Measurements from ENCODE around the gene FTH1.
A peak's percentile ranks its signal among the peaks of the same experiment; 100 is the strongest.

The FTH1 gene

DNA sequence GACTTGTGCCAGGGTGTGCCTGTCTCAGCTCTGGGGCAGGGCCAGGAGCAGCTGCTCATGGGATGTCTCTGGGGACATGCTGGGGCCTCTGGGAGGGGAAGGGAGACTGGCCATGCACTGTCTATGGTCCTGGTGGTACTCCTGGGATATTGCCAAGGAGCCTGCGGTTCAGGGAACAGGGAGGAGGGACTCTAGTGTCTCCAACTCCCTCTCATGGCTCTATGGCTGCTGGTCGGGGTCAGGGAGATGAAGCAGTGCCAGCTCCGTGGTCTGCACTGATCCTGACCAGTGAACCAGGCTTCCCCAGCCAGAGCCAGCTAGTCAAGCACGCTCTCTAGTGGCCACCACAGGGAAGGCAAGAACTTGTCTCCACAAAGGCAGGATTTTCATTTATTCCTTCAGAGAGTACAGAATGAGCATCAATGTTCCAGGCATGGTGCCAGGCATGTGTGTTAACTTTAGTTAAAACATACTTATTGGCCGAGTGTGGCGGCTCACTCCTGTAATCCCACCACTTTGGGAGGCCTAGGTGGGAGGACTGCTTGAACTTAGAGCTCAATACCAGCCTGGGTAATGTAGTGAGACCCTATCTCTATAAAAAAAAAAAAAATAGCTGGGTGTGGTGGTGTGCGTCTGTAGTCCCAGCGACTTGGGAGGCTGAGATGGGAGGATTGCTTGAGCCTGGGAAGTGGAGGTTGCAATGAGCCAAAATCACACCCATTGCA, 19.8 kb downstream of the FTH1 start:
- TF ChIP-seq, protein P1, sequence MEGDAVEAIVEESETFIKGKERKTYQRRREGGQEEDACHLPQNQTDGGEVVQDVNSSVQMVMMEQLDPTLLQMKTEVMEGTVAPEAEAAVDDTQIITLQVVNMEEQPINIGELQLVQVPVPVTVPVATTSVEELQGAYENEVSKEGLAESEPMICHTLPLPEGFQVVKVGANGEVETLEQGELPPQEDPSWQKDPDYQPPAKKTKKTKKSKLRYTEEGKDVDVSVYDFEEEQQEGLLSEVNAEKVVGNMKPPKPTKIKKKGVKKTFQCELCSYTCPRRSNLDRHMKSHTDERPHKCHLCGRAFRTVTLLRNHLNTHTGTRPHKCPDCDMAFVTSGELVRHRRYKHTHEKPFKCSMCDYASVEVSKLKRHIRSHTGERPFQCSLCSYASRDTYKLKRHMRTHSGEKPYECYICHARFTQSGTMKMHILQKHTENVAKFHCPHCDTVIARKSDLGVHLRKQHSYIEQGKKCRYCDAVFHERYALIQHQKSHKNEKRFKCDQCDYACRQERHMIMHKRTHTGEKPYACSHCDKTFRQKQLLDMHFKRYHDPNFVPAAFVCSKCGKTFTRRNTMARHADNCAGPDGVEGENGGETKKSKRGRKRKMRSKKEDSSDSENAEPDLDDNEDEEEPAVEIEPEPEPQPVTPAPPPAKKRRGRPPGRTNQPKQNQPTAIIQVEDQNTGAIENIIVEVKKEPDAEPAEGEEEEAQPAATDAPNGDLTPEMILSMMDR (conservative IDR thresholded peaks at IDR 0.05), result peak; percentile 94
- H3K27ac ChIP-seq, result no peak overlapping the region

DNA sequence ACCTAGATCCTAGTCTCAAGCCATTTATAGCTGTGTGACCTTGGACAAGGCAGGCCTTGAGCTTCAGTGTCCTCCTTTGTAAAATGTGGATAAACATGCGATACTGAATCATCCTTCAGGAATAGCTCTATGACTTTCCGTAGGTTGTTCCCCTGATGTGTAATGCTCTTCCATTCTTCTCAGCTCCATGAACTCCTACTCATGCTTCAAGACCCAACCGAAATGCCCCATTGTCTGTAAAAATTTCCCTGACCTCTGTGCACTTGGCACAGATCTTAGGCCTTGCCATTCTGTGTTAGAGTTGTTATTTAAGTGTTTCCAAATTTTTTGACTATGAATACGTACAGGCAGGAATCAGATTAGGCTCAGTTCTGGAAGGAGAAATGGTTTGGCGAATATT, 20.5 kb downstream of the FTH1 start:
- TF ChIP-seq, protein P1 (conservative IDR thresholded peaks at IDR 0.05), result no peak
- H3K27ac ChIP-seq, result no peak overlapping the region

- no peak overlapping the region for H3K27ac ChIP-seq
Observed at GRCh38 chr11:61945191-61945590, 22.2 kb downstream of the FTH1 start.

GRCh38 chr11:61940466-61940865, 27.0 kb downstream of the FTH1 start:
- TF ChIP-seq, protein P1 (conservative IDR thresholded peaks at IDR 0.05), result no peak
- no peak overlapping the region for H3K27ac ChIP-seq

More at GRCh38 chr11:61945191-61945590, 22.2 kb downstream of the FTH1 start:
- TF ChIP-seq, protein P1 (conservative IDR thresholded peaks at IDR 0.05), result no peak

GRCh38 chr11:61935861-61936260, 31.6 kb downstream of the FTH1 start:
- TF ChIP-seq, protein P1 (conservative IDR thresholded peaks at IDR 0.05), result no peak
- no peak overlapping the region for H3K27ac ChIP-seq

- TF ChIP-seq, protein P1 (conservative IDR thresholded peaks at IDR 0.05), result no peak
- H3K27ac ChIP-seq, result no peak overlapping the region
Observed at GRCh38 chr11:61930933-61931332, 36.5 kb downstream of the FTH1 start.

- TF ChIP-seq, protein P1 (conservative IDR thresholded peaks at IDR 0.05), result no peak
Observed at GRCh38 chr11:61928606-61929005, 38.8 kb downstream of the FTH1 start.

More at GRCh38 chr11:61928606-61929005, 38.8 kb downstream of the FTH1 start:
- H3K27ac ChIP-seq, result no peak overlapping the region

Measured in VCaP (cell line).